H54 (cell line): ENCODE results near the gene NRSN1.
"Not testable (repeated sequence)": the region's sequence is repeated elsewhere in the genome, so short reads cannot be mapped to it uniquely, and the experiment has no call there.

Source experiments
- DNase-seq: peaks from one replicate; pipeline ENCODE4 v3.0.0; 2011; ENCODE audit warnings: low spot score, mixed read lengths; ENCODE audit not compliant: insufficient read length
- FAIRE-seq: peaks from 3 replicates; lab custom pipeline; 2011; peaks lifted over from hg19 to GRCh38; lab: Jason Lieb, UNC
- POLR2A ChIP-seq: IDR thresholded peaks from 2 replicates; pipeline ENCODE4 v1.6.1; 2011; ENCODE audit warnings: low read depth, mild to moderate bottlenecking, low read length

NRSN1 gene

GRCh38 chr6:24113891-24114290 is 12.1 kb upstream of the NRSN1 start:
- no peak for FAIRE-seq
- TF ChIP-seq POLR2A = no peak
- no peak for DNase-seq

GRCh38 chr6:24117021-24117420 is 9.0 kb upstream of the NRSN1 start:
- no peak for DNase-seq
- TF ChIP-seq POLR2A = no peak
- no peak for FAIRE-seq

- FAIRE-seq (no peak), DNase-seq (no peak)
- no peak for TF ChIP-seq POLR2A
Measured at GRCh38 chr6:24122139-24122538, 3.9 kb upstream of the NRSN1 start.

GRCh38 chr6:24126586-24127192 is 674 bp downstream of the NRSN1 start:
- no peak for TF ChIP-seq POLR2A
- FAIRE-seq (peak; percentile 30), DNase-seq (peak; percentile 53)

- no peak for TF ChIP-seq POLR2A
- DNase-seq (no peak), FAIRE-seq (no peak)
Measured at GRCh38 chr6:24127316-24127715, 1.3 kb downstream of the NRSN1 start.

- FAIRE-seq (no peak), DNase-seq (no peak)
- no peak for TF ChIP-seq POLR2A
Measured at GRCh38 chr6:24131751-24132150, 5.7 kb downstream of the NRSN1 start.

- no peak for DNase-seq
- FAIRE-seq = no peak
Measured at GRCh38 chr6:24139080-24139479, 13.1 kb downstream of the NRSN1 start.

GRCh38 chr6:24139639-24140038 is 13.6 kb downstream of the NRSN1 start:
- DNase-seq = no peak
- TF ChIP-seq POLR2A = no peak
- FAIRE-seq = no peak

More at GRCh38 chr6:24139080-24139479, 13.1 kb downstream of the NRSN1 start:
- no peak for TF ChIP-seq POLR2A

- DNase-seq (no peak), FAIRE-seq (no peak)
- TF ChIP-seq POLR2A = no peak
Measured at GRCh38 chr6:24140591-24140990, 14.6 kb downstream of the NRSN1 start.

- not testable (repeated sequence) for FAIRE-seq
Measured at GRCh38 chr6:24142733-24143132, 16.7 kb downstream of the NRSN1 start.

GRCh38 chr6:24145690-24146131 is 19.7 kb downstream of the NRSN1 start:
- TF ChIP-seq POLR2A = no peak
- FAIRE-seq (no peak), DNase-seq (no peak)

More at GRCh38 chr6:24142733-24143132, 16.7 kb downstream of the NRSN1 start:
- DNase-seq = not testable (repeated sequence)

GRCh38 chr6:24146871-24147270 is 20.9 kb downstream of the NRSN1 start:
- no peak for FAIRE-seq
- no peak for TF ChIP-seq POLR2A

GRCh38 chr6:24147511-24148153 is 21.6 kb downstream of the NRSN1 start:
- no peak for TF ChIP-seq POLR2A
- no peak for FAIRE-seq
- DNase-seq = no peak

More at GRCh38 chr6:24146871-24147270, 20.9 kb downstream of the NRSN1 start:
- no peak for DNase-seq

GRCh38 chr6:24148154-24148570 is 22.1 kb downstream of the NRSN1 start:
- FAIRE-seq = no peak
- DNase-seq = no peak
- no peak for TF ChIP-seq POLR2A

- no peak for TF ChIP-seq POLR2A
- no peak for FAIRE-seq
- DNase-seq = no peak
Measured at GRCh38 chr6:24148684-24149083, 22.7 kb downstream of the NRSN1 start.

- no peak for FAIRE-seq
- DNase-seq = no peak
- TF ChIP-seq POLR2A = no peak
Measured at GRCh38 chr6:24149296-24149695, 23.3 kb downstream of the NRSN1 start.
